IMR-90 (cell line): Measurements from ENCODE around the gene PTX4. TPM values are rescaled to one million over a fixed set of nuclear protein-coding genes. Genes with fewer than 3 reads are reported as not detected.

ENCODE experiments used
- ATAC-seq: fragments of 200-7000 bp; cut with Tn5 transposase; 2 replicates; pipeline ENCODE4 v1.9.1; 2020; ENCODE audit warnings: low read depth, mild to moderate bottlenecking, moderate library complexity
- BruUV-seq: library from RNA; stranded (reverse); fragments of 400-500 nt; replicated peaks from 2 replicates; lab custom pipeline; 2021; lab: Mats Ljungman, UMichigan
- CTCF ChIA-PET: fragments of 300-600 bp; formaldehyde crosslinking; extraction: SDS; loops from one replicate; lab custom pipeline; 2021; ENCODE audit warnings: antibody characterized with exemption; lab: Yijun Ruan, JAX
- POLR2A ChIA-PET: fragments of 300-600 bp; sonication (Branson Sonifier 250); formaldehyde crosslinking; loops from one replicate; lab custom pipeline; 2022; ENCODE audit warnings: antibody characterized with exemption; ENCODE audit not compliant: unreplicated experiment; lab: Charles Lee
- DNase-seq: peaks from one replicate; pipeline ENCODE4 v3.0.0; 2013
- H2AFZ ChIP-seq: replicated peaks from 2 replicates; pipeline ENCODE3; 2013; ENCODE audit warnings: low read length, mild to moderate bottlenecking; ENCODE audit not compliant: poor library complexity
- H2AK5ac ChIP-seq: 2 replicates; pipeline ENCODE4 v1.6.1; 2013; ENCODE audit warnings: low read depth, low read length, inconsistent platforms
- H2AK9ac ChIP-seq: replicated peaks from 2 replicates; pipeline ENCODE3; 2013; ENCODE audit warnings: mild to moderate bottlenecking, low read depth, low read length, moderate library complexity; ENCODE audit not compliant: poor library complexity
- H2BK120ac ChIP-seq: 2 replicates; pipeline ENCODE4 v1.6.1; 2013; ENCODE audit warnings: low read depth, low read length, inconsistent platforms
- H2BK15ac ChIP-seq: 3 replicates; pipeline ENCODE4 v1.6.1; 2013; ENCODE audit warnings: low read depth, low read length, inconsistent platforms
- H2BK20ac ChIP-seq: 2 replicates; pipeline ENCODE4 v1.6.1; 2013; ENCODE audit warnings: low read depth, mild to moderate bottlenecking, inconsistent platforms, low read length, moderate library complexity
- H2BK5ac ChIP-seq: 2 replicates; pipeline ENCODE4 v1.6.1; 2013; ENCODE audit warnings: mild to moderate bottlenecking, low read depth, low read length, inconsistent platforms; ENCODE audit not compliant: poor library complexity, severe bottlenecking
- H3K14ac ChIP-seq: replicated peaks from 2 replicates; pipeline ENCODE4 v1.6.1; 2013; ENCODE audit warnings: low read depth, low read length, inconsistent platforms
- H3K18ac ChIP-seq: 2 replicates; pipeline ENCODE4 v1.6.1; 2013; ENCODE audit warnings: low read depth, low read length, control low read depth
- H3K23ac ChIP-seq: 2 replicates; pipeline ENCODE4 v1.6.1; 2013; ENCODE audit warnings: low read depth, low read length, inconsistent platforms
- H3K27ac ChIP-seq: 2 replicates; pipeline ENCODE4 v1.5.1; 2013; ENCODE audit warnings: mild to moderate bottlenecking, control low read depth, low read length; ENCODE audit not compliant: insufficient read depth
- H3K27me3 ChIP-seq: 2 replicates; pipeline ENCODE4 v1.6.1; 2013; ENCODE audit warnings: low read length; ENCODE audit not compliant: control insufficient read depth, insufficient read depth
- H3K36me3 ChIP-seq: 2 replicates; pipeline ENCODE4 v1.6.1; 2013; ENCODE audit warnings: low read length, mixed read lengths; ENCODE audit not compliant: control insufficient read depth, insufficient read depth
- H3K4ac ChIP-seq: 2 replicates; pipeline ENCODE4 v1.6.1; 2013; ENCODE audit warnings: low read depth, low read length, inconsistent platforms
- H3K4me1 ChIP-seq: 2 replicates; pipeline ENCODE4 v1.6.1; 2013; ENCODE audit warnings: low read length, mixed read lengths; ENCODE audit not compliant: control insufficient read depth, insufficient read depth
- H3K4me2 ChIP-seq: 2 replicates; pipeline ENCODE4 v1.6.1; 2013; ENCODE audit warnings: low read depth, mild to moderate bottlenecking, control low read depth, low read length, moderate library complexity
- H3K4me3 ChIP-seq: 2 replicates; pipeline ENCODE4 v1.5.1; 2013; ENCODE audit warnings: low read depth, mild to moderate bottlenecking, control low read depth, low read length, moderate library complexity; ENCODE audit not compliant: insufficient read depth
- H3K56ac ChIP-seq: 2 replicates; pipeline ENCODE4 v1.6.1; 2013; ENCODE audit warnings: low read length, inconsistent platforms; ENCODE audit not compliant: insufficient read depth; ENCODE audit errors: extremely low read depth
- H3K79me1 ChIP-seq, 2 experiments: 2 replicates each; pipeline ENCODE4 v1.6.1; 2013; ENCODE audit warnings: low read length in 2 of 2, inconsistent platforms in 1 of 2, low read depth in 1 of 2
- H3K9ac ChIP-seq: 2 replicates; pipeline ENCODE4 v1.6.1; 2013; ENCODE audit warnings: low read depth, low read length, control low read depth
- H3K9me1 ChIP-seq: 2 replicates; pipeline ENCODE4 v1.6.1; 2013; ENCODE audit warnings: low read length, inconsistent platforms; ENCODE audit not compliant: insufficient read depth
- H3K9me3 ChIP-seq: 2 replicates; pipeline ENCODE4 v1.6.1; 2013; ENCODE audit warnings: low read length; ENCODE audit not compliant: control insufficient read depth, insufficient read depth
- H4K20me1 ChIP-seq: 2 replicates; pipeline ENCODE4 v1.6.1; 2013; ENCODE audit warnings: low read length, inconsistent platforms; ENCODE audit not compliant: insufficient read depth
- H4K5ac ChIP-seq: 2 replicates; pipeline ENCODE4 v1.6.1; 2013; ENCODE audit warnings: mild to moderate bottlenecking, low read depth, low read length, control low read depth
- H4K8ac ChIP-seq, 2 experiments: 2 replicates each; pipeline ENCODE4 v1.6.1; 2013; ENCODE audit warnings: low read depth in 2 of 2, low read length in 2 of 2, control low read depth in 1 of 2, inconsistent platforms in 1 of 2
- H4K91ac ChIP-seq: 2 replicates; pipeline ENCODE4 v1.6.1; 2013; ENCODE audit warnings: low read depth, low read length, inconsistent platforms; ENCODE audit not compliant: insufficient read depth
- FOS ChIP-seq: fragments of 150-350 bp; IDR thresholded peaks from 2 replicates; pipeline ENCODE4 v1.6.1; 2016; ENCODE audit warnings: low read depth, low read length
- RFX5 ChIP-seq: IDR thresholded peaks from 2 replicates; pipeline ENCODE4 v1.8.0; 2012; ENCODE audit warnings: low read depth, mild to moderate bottlenecking, low read length, moderate library complexity
- WGBS, 2 experiments: methylation state at CpG; one replicate each; pipeline versions ENCODE4 v1.1.5 to v1.1.7; 2013; ENCODE audit warnings: missing lambda C conversion rate in 2 of 2; ENCODE audit not compliant: insufficient read length in 1 of 2; ENCODE audit errors: extremely low coverage in 2 of 2; 5-methylcytosine and 5-hydroxymethylcytosine counted together
- dilution Hi-C: fragments of 300-500 bp; cut with HindIII; formaldehyde crosslinking; loops from one replicate; pipeline ENCODE4 v1.14.3; 2018; ENCODE audit warnings: low sequenced_read_pairs; ENCODE audit not compliant: unreplicated experiment
- in situ Hi-C: fragments of 300-500 bp; cut with MboI; formaldehyde crosslinking; loops from 3 replicates; pipeline ENCODE4 v1.14.3; 2019; ENCODE audit warnings: low sequenced_read_pairs, inconsistent platforms, mixed read lengths
- intact Hi-C: fragments of 100-400 bp; cut with micrococcal nuclease; formaldehyde crosslinking; loops from 2 replicates; pipeline ENCODE4 v1.10.0; 2022
- polyA plus RNA-seq, 3 experiments: library from polyadenylated mRNA; depleted of rRNA; stranded (reverse); fragments of >200 nt; gene quantifications; 2 replicates each; pipeline ENCODE4 v1.2.3, GENCODE V29; 2012; ENCODE audit warnings: low replicate concordance in 1 of 3
- total RNA-seq: library from RNA; depleted of rRNA; stranded (reverse); fragments of >200 nt; gene quantifications from 2 replicates; pipeline ENCODE4 v1.2.3, GENCODE V29; 2012
- TF ChIP-seq, protein P1 (sequence below): fragments of 150-350 bp; IDR thresholded peaks from 2 replicates; pipeline ENCODE4 v1.6.1; 2016; ENCODE audit warnings: low read depth, mild to moderate bottlenecking, low read length, moderate library complexity, borderline replicate concordance

The PTX4 gene
- total and polyA plus RNA-seq, 2 of the 4 experiments (the other 2 are of a cell fraction): 0.07 TPM; not detected in 1

DNA sequence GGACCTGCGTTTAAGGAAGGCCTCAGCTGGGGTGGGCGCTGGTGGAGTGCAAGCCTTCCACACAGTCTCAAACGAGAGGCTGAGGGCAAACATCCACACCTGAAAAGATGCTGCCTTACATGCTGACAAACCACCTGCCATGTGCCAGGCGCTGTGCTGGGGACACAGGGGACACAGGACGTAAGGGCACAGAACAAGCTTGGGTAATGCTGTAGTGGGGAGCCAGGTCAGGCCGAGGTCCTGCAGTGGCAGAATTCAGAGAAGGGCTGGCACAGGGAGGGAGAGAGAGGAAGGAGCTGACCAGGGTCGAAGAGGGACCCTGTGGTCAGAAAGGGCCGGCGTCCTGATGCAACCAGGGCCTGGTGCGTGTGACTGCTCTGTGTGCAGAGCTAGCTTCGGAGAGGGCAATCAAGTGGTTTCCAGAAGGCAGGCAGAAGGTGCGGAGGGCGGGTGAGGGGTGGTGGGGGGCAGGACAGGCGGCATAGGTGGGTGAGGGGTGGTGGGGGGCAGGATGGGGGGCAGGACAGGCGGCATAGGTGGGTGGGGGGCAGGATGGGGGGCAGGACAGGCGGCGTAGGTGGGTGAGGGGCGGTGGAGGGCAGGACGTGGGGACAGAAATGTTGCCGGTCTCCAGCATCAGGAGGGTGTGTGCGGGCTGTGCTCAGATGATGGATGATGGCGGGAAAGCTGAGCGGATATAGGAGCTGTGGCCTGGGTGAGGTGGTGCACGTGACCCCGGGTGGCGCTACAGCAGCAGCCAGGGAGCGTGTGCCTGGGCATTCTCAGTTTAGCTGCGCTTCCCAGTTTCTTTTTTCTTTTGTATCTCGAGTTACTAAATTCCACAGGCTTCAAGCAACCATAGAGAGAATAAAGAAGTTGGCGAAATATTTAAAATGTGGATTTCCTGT lies 23.2 kb upstream of the PTX4 start:
- H3K9me3 ChIP-seq: peaks cover 4% of the 10 kb centered on the region
- no peak overlapping the region for H4K8ac ChIP-seq
- H2BK15ac ChIP-seq: no peak overlapping the region
- CTCF ChIA-PET: no interaction called here
- dilution Hi-C loops (no loop called here), in situ Hi-C loops (no loop called here), intact Hi-C loops (no loop called here)
- H3K4me2 ChIP-seq: no peak overlapping the region
- no peak overlapping the region for H3K14ac ChIP-seq
- H4K20me1 ChIP-seq: no peaks in the 10 kb centered on the region; the same call in 1 of the 2 replicates
- DNase-seq (no peak), ATAC-seq (no peak)
- H2AK5ac ChIP-seq: no peak overlapping the region
- no peaks in the 10 kb centered on the region for H3K79me1 ChIP-seq
- H2BK20ac ChIP-seq: no peak overlapping the region
- no TSS peak for BruUV-seq
- H3K4ac ChIP-seq: no peak overlapping the region
- H3K4me1 ChIP-seq: no peaks in the 10 kb centered on the region
- POLR2A ChIA-PET: no interaction called here
- no peaks in the 10 kb centered on the region for H3K9me1 ChIP-seq
- H3K56ac ChIP-seq: no peak overlapping the region
- H4K5ac ChIP-seq: no peak overlapping the region
- H2BK5ac ChIP-seq: no peak overlapping the region
- TF ChIP-seq FOS (no peak), RFX5 (no peak)
- TF ChIP-seq, protein P1, sequence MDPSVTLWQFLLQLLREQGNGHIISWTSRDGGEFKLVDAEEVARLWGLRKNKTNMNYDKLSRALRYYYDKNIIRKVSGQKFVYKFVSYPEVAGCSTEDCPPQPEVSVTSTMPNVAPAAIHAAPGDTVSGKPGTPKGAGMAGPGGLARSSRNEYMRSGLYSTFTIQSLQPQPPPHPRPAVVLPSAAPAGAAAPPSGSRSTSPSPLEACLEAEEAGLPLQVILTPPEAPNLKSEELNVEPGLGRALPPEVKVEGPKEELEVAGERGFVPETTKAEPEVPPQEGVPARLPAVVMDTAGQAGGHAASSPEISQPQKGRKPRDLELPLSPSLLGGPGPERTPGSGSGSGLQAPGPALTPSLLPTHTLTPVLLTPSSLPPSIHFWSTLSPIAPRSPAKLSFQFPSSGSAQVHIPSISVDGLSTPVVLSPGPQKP: no peak
- no peak overlapping the region for H3K4me3 ChIP-seq
- H3K23ac ChIP-seq: no peak overlapping the region
- H2BK120ac ChIP-seq: no peak overlapping the region
- no peak overlapping the region for H3K27ac ChIP-seq
- no peak overlapping the region for H2AK9ac ChIP-seq
- no peak overlapping the region for H2AFZ ChIP-seq
- no peak overlapping the region for H4K91ac ChIP-seq
- no peaks in the 10 kb centered on the region for H3K27me3 ChIP-seq
- H3K18ac ChIP-seq: no peak overlapping the region
- 76% methylated on average over 9 of the region's 30 CpGs; no CpG with 5 or more reads in 1 of the 2 experiments for WGBS, 2 experiments
- H3K36me3 ChIP-seq: peaks cover 21% of the 10 kb centered on the region
- H3K9ac ChIP-seq: no peak overlapping the region
